ENCODE data around the gene CDKN2B. TPM values are rescaled to one million over a fixed set of nuclear protein-coding genes. Genes with fewer than 3 reads are reported as not detected.

The CDKN2B gene
- total and polyA plus RNA-seq, 2 of the 13 experiments (the other 11 are each of a cell fraction or from before 2014, with no cell fraction given) = 1.4 to 1.5 TPM

GRCh38 chr9:22008717-22009505, at the start of gene CDKN2B (continued):
- TF ChIP-seq ZBTB21 (CRISPR knock-in tag; IDR thresholded peaks at IDR 0.05) (no peak), EHMT2 (IDR thresholded peaks at IDR 0.05; ENCODE audit: borderline replicate concordance, low read depth, low read length) (no peak), TOPORS (CRISPR knock-in tag; IDR thresholded peaks at IDR 0.05) (no peak), RFXANK (CRISPR knock-in tag; IDR thresholded peaks at IDR 0.05) (no peak), CEBPG (CRISPR knock-in tag; IDR thresholded peaks at IDR 0.05) (0 out of 2 replicates have a peak, but pooled peaks have one; percentile 19), ZNF44 (CRISPR knock-in tag; IDR thresholded peaks at IDR 0.05) (no peak), FOXM1 (CRISPR knock-in tag; IDR thresholded peaks at IDR 0.05) (no peak), HMG20B (CRISPR knock-in tag; conservative IDR thresholded peaks at IDR 0.05) (0 out of 2 replicates have a peak, but pooled peaks have one; percentile 10), ZNF710 (CRISPR knock-in tag; IDR thresholded peaks at IDR 0.05; ENCODE audit: borderline replicate concordance) (peak; percentile 39; the same call in 1 of the 2 replicates), RARA (CRISPR knock-in tag; IDR thresholded peaks at IDR 0.05) (0 out of 2 replicates have a peak, but pooled peaks have one; percentile 16), CAMTA2 (CRISPR knock-in tag; IDR thresholded peaks at IDR 0.05; ENCODE audit: borderline replicate concordance) (0 out of 2 replicates have a peak, but pooled peaks have one; percentile 29), ZBTB40 (IDR thresholded peaks at IDR 0.05) (no peak), ZBTB40 (CRISPR knock-in tag; IDR thresholded peaks at IDR 0.05) (no peak), CBX2 (IDR thresholded peaks at IDR 0.05; ENCODE audit: low read depth, low read length) (no peak), CBX2 (CRISPR knock-in tag; IDR thresholded peaks at IDR 0.05; ENCODE audit: low read depth) (no peak), KDM5B (CRISPR knock-in tag; IDR thresholded peaks at IDR 0.05; ENCODE audit: borderline replicate concordance) (peak; percentile 84; the same call in 1 of the 2 replicates), SMC3 (IDR thresholded peaks at IDR 0.05; ENCODE audit: low read length) (peak; percentile 6; the same call in 1 of the 2 replicates), MTA1 (CRISPR knock-in tag; IDR thresholded peaks at IDR 0.05; ENCODE audit: borderline replicate concordance) (no peak), HOXA9 (CRISPR knock-in tag; IDR thresholded peaks at IDR 0.05; ENCODE audit: borderline replicate concordance) (no peak), JARID2 (CRISPR knock-in tag; IDR thresholded peaks at IDR 0.05; ENCODE audit: insufficient replicate concordance) (no peak), SMARCC2 (IDR thresholded peaks at IDR 0.05) (no peak)
